ENCODE data around the gene STAT5A. TPM values are rescaled to one million over a fixed set of nuclear protein-coding genes. Genes with fewer than 3 reads are reported as not detected.

The STAT5A gene
- total RNA-seq, 1 experiment from 2014 or later: 6.4 TPM

- Histone ChIP-seq H3K4me2 (ENCODE audit: insufficient read depth, insufficient read length, low read length) (no peak overlapping the region), H2AFZ (ENCODE audit: low read length) (no peak overlapping the region), H3K4me1 (ENCODE audit: insufficient read depth, low read length) (no peaks in the 10 kb centered on the region), H2BK20ac (ENCODE audit: low read depth, low read length, poor library complexity, severe bottlenecking) (no peak overlapping the region), H3K27me3 (ENCODE audit: insufficient read depth, low read length) (no peaks in the 10 kb centered on the region), H3K23me2 (ENCODE audit: insufficient read length, low read depth, low read length, poor library complexity, severe bottlenecking) (no peaks in the 10 kb centered on the region), H3K27ac (ENCODE audit: insufficient read length, low read depth, low read length) (no peak overlapping the region), H4K8ac (replicated peaks; ENCODE audit: insufficient read length, low read depth, low read length) (no peak overlapping the region), H3K9me3 (ENCODE audit: control insufficient read depth, low read depth, low read length) (no peaks in the 10 kb centered on the region), H2AK5ac (ENCODE audit: insufficient read length, low read length) (no peak overlapping the region), H3K56ac (ENCODE audit: insufficient read length, low read depth, low read length) (no peak overlapping the region), H3K18ac (ENCODE audit: insufficient read length, low read depth, low read length) (no peak overlapping the region), H4K5ac (ENCODE audit: insufficient read length, low read depth, low read length) (no peak overlapping the region), H4K20me1 (ENCODE audit: control insufficient read depth, insufficient read depth, insufficient read length) (no peaks in the 10 kb centered on the region), H3K23ac (ENCODE audit: insufficient read length, low read depth, low read length) (no peak overlapping the region), H3T11ph (ENCODE audit: low read length) (no peak overlapping the region), H3K79me1 (ENCODE audit: insufficient read depth, low read depth, low read length, poor library complexity, severe bottlenecking) (no peaks in the 10 kb centered on the region), H2BK15ac (ENCODE audit: low read depth, low read length) (no peak overlapping the region), H2BK5ac (ENCODE audit: insufficient read length, low read length) (no peak overlapping the region), H3K4ac (ENCODE audit: low read depth, low read length) (no peak overlapping the region), H3K79me2 (ENCODE audit: insufficient read depth, low read length) (no peaks in the 10 kb centered on the region), H2BK12ac (ENCODE audit: insufficient read length, low read depth, low read length) (no peak overlapping the region), H3K14ac (ENCODE audit: insufficient read depth, low read length) (no peak overlapping the region), H3K9ac (ENCODE audit: extremely low read depth, insufficient read length, low read length) (no peak overlapping the region), H2BK120ac (ENCODE audit: low read depth, low read length, poor library complexity, severe bottlenecking) (no peak overlapping the region), H4K91ac (ENCODE audit: insufficient read length, low read depth, low read length) (no peak overlapping the region)
- Mint-ChIP-seq H3K36me3 (ENCODE audit: insufficient read depth in 1 of 3, low read depth in 3 of 3) (no peaks in the 10 kb centered on the region), H3K4me1 (peaks cover 0 to 5% of the 10 kb centered on the region in 2 experiments; a peak in 1 of 4 replicates), H3K9me3 (no peaks in the 10 kb centered on the region), H3K27ac (peak overlapping the region in 1 of 3 experiments; percentile 71; a peak in 1 of 7 replicates), H3K4me3 (no peak overlapping the region), H3K27me3 (ENCODE audit: low read depth) (peaks cover 11% of the 10 kb centered on the region)
- no CpG with 5 or more reads among the region's 12 CpGs for WGBS (ENCODE audit: extremely low coverage, insufficient read length, low lambda C conversion rate)
- no peak for TF ChIP-seq CTCF (conservative IDR thresholded peaks at IDR 0.05)
- no peak for DNase-seq
Measured at GRCh38 chr17:42294469-42295398, 6.4 kb downstream of the STAT5A start.
